ENCODE measurements around the gene PCBD2.

PCBD2 gene

DNA sequence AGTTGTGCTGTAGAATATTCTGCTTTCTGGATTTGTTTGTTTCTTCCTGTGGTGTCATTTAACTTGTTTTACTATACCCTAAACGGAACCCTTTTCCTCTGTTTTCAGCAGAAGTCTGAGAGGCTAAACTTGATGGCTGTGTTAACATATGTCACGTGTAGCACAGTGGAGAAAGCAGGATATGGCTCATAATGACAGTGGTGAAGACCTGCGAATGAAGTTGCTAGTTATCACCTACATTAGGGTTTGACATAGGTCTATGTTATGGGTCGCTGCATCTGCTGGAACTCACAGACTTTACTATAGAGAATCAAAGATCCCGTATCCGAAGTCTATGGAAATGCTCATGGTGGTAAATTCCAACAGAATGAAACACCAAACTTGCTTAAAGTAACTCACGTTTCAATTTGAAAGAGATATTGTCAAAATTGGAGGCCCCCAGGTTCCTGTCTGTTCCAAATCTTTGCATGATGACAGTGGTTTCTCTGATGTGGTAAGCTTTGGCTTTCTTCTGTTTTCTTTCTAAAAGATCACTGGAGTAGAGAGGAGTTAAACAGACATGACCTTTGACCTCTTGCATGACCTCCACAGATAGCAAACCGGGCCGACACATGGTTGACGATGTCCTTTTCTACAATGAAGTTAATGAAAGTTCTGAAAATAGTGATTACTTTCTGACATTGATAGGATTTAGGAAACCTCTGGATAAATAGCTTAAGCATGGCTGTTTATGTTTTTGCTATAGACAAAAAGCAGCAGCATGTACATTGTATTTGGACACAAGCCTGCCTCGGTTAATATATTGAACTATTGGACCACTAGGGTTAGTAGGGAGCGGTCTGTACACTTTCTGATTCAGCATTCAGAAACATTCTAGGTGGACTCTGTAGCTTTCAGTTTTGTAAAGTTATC, 59.7 kb downstream of the PCBD2 start:
- TF ChIP-seq CTCF (IDR thresholded peaks at IDR 0.05; ENCODE audit: extremely low read depth, missing control alignments), result no peak
- DNase-seq (ENCODE audit: low spot score), result no peak

GRCh38 chr5:134965271-134965825, 60.4 kb downstream of the PCBD2 start:
- DNase-seq (ENCODE audit: low spot score), result no peak
- TF ChIP-seq CTCF (IDR thresholded peaks at IDR 0.05; ENCODE audit: extremely low read depth, missing control alignments), result no peak

- no peak for TF ChIP-seq CTCF (IDR thresholded peaks at IDR 0.05; ENCODE audit: extremely low read depth, missing control alignments)
- DNase-seq (ENCODE audit: low spot score), result no peak
These were observed 62.7 kb downstream of the PCBD2 start, which contains the start of gene CATSPER3 for GRCh38 chr5:134967607-134968006. Gene CATSPER3, plus strand, starts transcription at chr5:134967907. Its CDS starts 85 bp downstream, at chr5:134967992.

GRCh38 chr5:134968055-134968454, 63.1 kb downstream of the PCBD2 start:
- no peak for DNase-seq (ENCODE audit: low spot score)
- no peak for TF ChIP-seq CTCF (IDR thresholded peaks at IDR 0.05; ENCODE audit: extremely low read depth, missing control alignments)

- DNase-seq (ENCODE audit: low spot score), result no peak
- no peak for TF ChIP-seq CTCF (IDR thresholded peaks at IDR 0.05; ENCODE audit: extremely low read depth, missing control alignments)
These were observed 64.2 kb downstream of the PCBD2 start for GRCh38 chr5:134969166-134969565.

DNA sequence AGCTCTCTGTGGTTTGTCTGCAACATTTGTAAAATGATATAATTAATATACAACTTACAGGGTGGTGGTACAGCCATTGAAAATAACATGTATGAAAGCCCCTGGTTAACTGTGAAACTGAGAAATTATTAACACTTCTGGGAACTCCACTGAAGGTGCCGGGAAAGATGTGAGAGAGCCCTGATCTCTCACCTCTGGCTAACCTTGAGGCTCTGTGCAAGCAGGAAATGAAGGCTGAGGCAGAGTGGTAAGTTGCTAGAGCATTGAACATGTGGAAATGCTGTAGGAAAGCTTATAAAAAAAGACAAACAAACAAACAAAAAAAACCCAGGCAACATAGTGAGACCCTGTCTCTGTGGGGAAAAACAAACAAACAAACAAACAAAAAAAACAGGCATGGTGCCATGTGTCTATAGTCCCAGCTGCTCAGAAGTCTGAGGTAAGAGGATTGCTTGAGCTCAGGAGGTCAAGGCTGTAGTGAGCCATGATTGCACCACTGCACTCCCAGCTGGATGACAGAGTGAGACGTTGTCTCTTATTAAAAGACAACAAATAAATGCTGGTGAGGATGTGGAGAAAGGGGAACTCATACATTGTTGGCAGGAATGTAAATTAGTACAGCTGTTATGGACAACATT, 70.3 kb downstream of the PCBD2 start:
- no peak for TF ChIP-seq CTCF (IDR thresholded peaks at IDR 0.05; ENCODE audit: extremely low read depth, missing control alignments)
- DNase-seq (ENCODE audit: low spot score), result no peak

DNA sequence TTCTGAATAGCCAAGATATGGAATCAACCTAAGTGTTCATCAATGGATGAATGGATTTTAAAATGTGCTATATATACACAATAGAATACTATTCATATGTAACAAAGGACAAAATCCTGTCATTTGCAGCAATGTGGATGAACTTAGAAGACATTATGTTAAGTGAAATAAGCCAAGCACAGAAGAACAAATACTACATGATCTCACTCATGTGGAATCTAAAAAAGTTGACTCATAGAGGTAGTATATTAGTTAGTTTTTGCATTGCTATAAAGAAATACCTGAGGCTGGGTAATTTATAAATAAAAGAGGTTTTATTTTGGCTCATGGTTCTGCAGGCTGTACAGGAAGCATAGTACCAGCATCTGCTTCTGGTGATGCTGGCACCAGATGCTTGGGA, 70.9 kb downstream of the PCBD2 start:
- TF ChIP-seq CTCF (IDR thresholded peaks at IDR 0.05; ENCODE audit: extremely low read depth, missing control alignments), result no peak
- DNase-seq (ENCODE audit: low spot score), result no peak

All from GM20000 (cell line).